Fibroblast of lung (primary cell): ENCODE data around the gene EVPL.

Experiments used
- CTCF ChIP-seq, 2 donors: IDR thresholded peaks in 1 of 2; conservative IDR thresholded peaks in 1 of 2; 1 replicate in 1 of 2; 2 replicates in 1 of 2; pipeline ENCODE4 v1.5.1; 2011 to 2012; ENCODE audit warnings: low read length in 2 of 2, control low read depth in 1 of 2, inconsistent platforms in 1 of 2, low read depth in 1 of 2, mild to moderate bottlenecking in 1 of 2
- EZH2 ChIP-seq: IDR thresholded peaks from 2 replicates; pipeline ENCODE4 v1.5.1; 2012; ENCODE audit warnings: low read length, control low read depth, mild to moderate bottlenecking; ENCODE audit errors: missing control alignments

GRCh38 chr17:75959051-75959838 lies 67.9 kb downstream of the EVPL start:
- TF ChIP-seq CTCF (conservative IDR thresholded peaks at IDR 0.05 in 1 of 2, IDR thresholded peaks at IDR 0.05 in 1 of 2; ENCODE audit: low read depth in 1 of 2, low read length in 2 of 2) (no peak), EZH2 (no peak)
